Measurements from ENCODE around the gene NT5DC3.

NT5DC3 gene

DNA sequence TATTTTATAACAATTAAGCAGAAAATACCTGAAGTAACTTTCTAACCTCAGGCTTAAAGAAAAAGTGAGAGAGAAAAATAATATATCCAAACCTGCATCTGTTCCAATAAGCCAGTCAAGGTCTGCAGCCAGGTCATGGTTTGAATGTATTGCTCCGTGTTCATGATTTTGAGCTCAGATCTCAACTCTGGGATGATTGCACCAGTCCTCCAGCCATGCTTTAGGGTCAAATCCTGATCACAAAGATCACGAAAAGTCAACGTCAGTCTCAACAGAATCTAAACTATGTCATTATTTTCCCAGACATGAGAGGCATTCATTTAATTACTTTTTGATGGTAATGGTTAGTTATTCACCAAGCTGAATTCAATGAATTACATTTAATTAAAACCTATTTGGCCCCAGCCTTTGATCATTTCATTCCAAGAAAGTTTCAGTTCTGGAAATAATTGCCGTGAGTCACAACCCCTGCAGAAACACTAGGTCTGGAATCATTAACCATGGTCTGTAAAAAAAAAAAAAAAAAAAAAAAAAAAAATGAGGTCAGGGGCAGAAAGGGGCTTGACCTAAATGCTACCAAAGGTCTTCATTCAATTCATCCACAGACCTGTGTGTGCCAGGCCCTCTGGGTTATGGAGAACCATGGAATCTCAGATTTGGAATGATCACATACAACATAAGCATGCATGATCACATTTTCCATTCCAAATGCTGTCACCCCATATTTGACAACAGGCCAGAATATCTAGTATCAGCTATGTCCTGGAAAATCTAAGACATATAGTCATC lies 55.6 kb downstream of the NT5DC3 start:
- Histone ChIP-seq H2AFZ (ENCODE audit: low read length) (no peak overlapping the region), H3K9me3 (ENCODE audit: insufficient read depth, low read depth, low read length) (no peaks in the 10 kb centered on the region), H3K79me2 (ENCODE audit: insufficient read depth, low read length) (no peaks in the 10 kb centered on the region), H4K20me1 (ENCODE audit: insufficient read depth, low read length, poor library complexity, severe bottlenecking) (no peaks in the 10 kb centered on the region), H3K4me2 (ENCODE audit: low read depth, low read length, poor library complexity, severe bottlenecking) (no peak overlapping the region), H3F3A (ENCODE audit: low read depth) (no peaks in the 10 kb centered on the region), H3K4me1 (ENCODE audit: insufficient read depth, low read length, poor library complexity, severe bottlenecking) (no peaks in the 10 kb centered on the region), H3K9me2 (replicated peaks; ENCODE audit: low read depth, low read length) (no peaks in the 10 kb centered on the region), H3K27me3 (ENCODE audit: insufficient read depth, low read length, poor library complexity, severe bottlenecking) (no peaks in the 10 kb centered on the region), H3K4me3 (ENCODE audit: low read length, poor library complexity, severe bottlenecking) (no peak overlapping the region), H3K9ac (ENCODE audit: low read depth, low read length, poor library complexity, severe bottlenecking) (no peak overlapping the region), H3K36me3 (ENCODE audit: insufficient read depth, low read length) (no peaks in the 10 kb centered on the region; the same call in 1 of the 2 replicates)
- TF ChIP-seq EZH2phosphoT487 (IDR thresholded peaks at IDR 0.05; ENCODE audit: borderline replicate concordance) (no peak), CTCF (conservative IDR thresholded peaks at IDR 0.05; ENCODE audit: low read length) (no peak)

DNA sequence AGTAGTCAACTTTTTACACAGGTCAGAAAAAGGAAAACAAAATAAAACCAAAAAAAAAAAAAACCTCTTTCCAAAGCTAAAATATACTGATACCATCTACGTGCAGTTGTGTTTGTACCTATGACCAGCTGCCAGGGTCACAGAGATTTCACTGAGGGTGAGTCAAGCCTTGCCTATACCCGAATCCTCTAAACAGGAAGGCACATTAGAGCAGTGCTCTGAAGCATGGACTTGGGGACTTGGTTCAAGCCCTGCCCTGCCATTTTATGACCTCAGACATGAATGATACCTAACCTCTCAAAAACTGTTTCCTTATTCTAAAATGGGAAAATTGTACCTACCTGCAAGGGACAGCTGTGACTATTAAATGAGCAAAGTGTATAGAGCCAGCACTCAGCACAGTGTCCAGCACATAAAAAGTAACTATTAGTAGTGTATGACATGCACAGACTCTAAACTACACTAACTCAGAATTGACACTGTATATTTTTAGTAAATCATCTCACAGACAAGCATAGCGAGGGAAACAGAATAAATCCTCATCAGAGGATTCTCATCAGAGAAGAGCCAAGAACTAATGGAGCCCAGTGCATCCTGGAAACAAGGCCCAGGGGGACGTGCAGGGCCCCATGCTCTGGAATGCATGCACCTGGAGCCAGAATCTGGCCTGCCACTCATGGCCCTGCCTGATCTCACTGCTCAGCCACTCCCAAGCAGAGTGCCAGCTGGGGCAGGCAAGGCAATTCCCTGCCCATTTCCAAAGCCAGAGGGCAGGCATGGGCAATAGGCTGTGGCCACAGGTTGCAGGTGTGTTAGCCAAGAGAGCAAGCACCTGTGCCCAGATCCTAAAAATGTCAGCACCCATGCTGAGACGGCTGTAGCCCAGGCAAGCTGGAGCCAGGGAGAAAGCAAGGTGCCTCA lies 57.0 kb downstream of the NT5DC3 start:
- Histone ChIP-seq H3K4me3 (ENCODE audit: low read length, poor library complexity, severe bottlenecking) (no peak overlapping the region), H3K9ac (ENCODE audit: low read depth, low read length, poor library complexity, severe bottlenecking) (no peak overlapping the region), H3K9me3 (ENCODE audit: insufficient read depth, low read depth, low read length) (no peaks in the 10 kb centered on the region), H3K4me1 (ENCODE audit: insufficient read depth, low read length, poor library complexity, severe bottlenecking) (no peaks in the 10 kb centered on the region), H4K20me1 (ENCODE audit: insufficient read depth, low read length, poor library complexity, severe bottlenecking) (no peaks in the 10 kb centered on the region), H3K27me3 (ENCODE audit: insufficient read depth, low read length, poor library complexity, severe bottlenecking) (no peaks in the 10 kb centered on the region), H3F3A (ENCODE audit: low read depth) (no peaks in the 10 kb centered on the region), H3K4me2 (ENCODE audit: low read depth, low read length, poor library complexity, severe bottlenecking) (no peak overlapping the region), H2AFZ (ENCODE audit: low read length) (no peak overlapping the region), H3K36me3 (ENCODE audit: insufficient read depth, low read length) (no peaks in the 10 kb centered on the region; the same call in 1 of the 2 replicates), H3K9me2 (replicated peaks; ENCODE audit: low read depth, low read length) (no peaks in the 10 kb centered on the region), H3K79me2 (ENCODE audit: insufficient read depth, low read length) (no peaks in the 10 kb centered on the region)
- TF ChIP-seq CTCF (conservative IDR thresholded peaks at IDR 0.05; ENCODE audit: low read length) (no peak), EZH2phosphoT487 (IDR thresholded peaks at IDR 0.05; ENCODE audit: borderline replicate concordance) (no peak)

GRCh38 chr12:103782399-103782798 lies 58.6 kb downstream of the NT5DC3 start:
- Histone ChIP-seq H3K79me2 (ENCODE audit: insufficient read depth, low read length) (no peaks in the 10 kb centered on the region), H3K4me3 (ENCODE audit: low read length, poor library complexity, severe bottlenecking) (no peak overlapping the region), H3F3A (ENCODE audit: low read depth) (no peaks in the 10 kb centered on the region), H3K9me3 (ENCODE audit: insufficient read depth, low read depth, low read length) (no peaks in the 10 kb centered on the region), H3K9me2 (replicated peaks; ENCODE audit: low read depth, low read length) (no peaks in the 10 kb centered on the region), H4K20me1 (ENCODE audit: insufficient read depth, low read length, poor library complexity, severe bottlenecking) (no peaks in the 10 kb centered on the region), H2AFZ (ENCODE audit: low read length) (no peak overlapping the region), H3K4me1 (ENCODE audit: insufficient read depth, low read length, poor library complexity, severe bottlenecking) (no peaks in the 10 kb centered on the region), H3K4me2 (ENCODE audit: low read depth, low read length, poor library complexity, severe bottlenecking) (no peak overlapping the region), H3K27me3 (ENCODE audit: insufficient read depth, low read length, poor library complexity, severe bottlenecking) (no peaks in the 10 kb centered on the region), H3K9ac (ENCODE audit: low read depth, low read length, poor library complexity, severe bottlenecking) (no peak overlapping the region), H3K36me3 (ENCODE audit: insufficient read depth, low read length) (no peaks in the 10 kb centered on the region; the same call in 1 of the 2 replicates)
- TF ChIP-seq EZH2phosphoT487 (IDR thresholded peaks at IDR 0.05; ENCODE audit: borderline replicate concordance) (no peak), CTCF (conservative IDR thresholded peaks at IDR 0.05; ENCODE audit: low read length) (no peak)

Data from Loucy (cell line).